H9 (cell line): ENCODE results near the gene SPEN. TPM values are rescaled to one million over a fixed set of nuclear protein-coding genes. Genes with fewer than 3 reads are reported as not detected.
"Not testable (repeated sequence)": the region's sequence is repeated elsewhere in the genome, so short reads cannot be mapped to it uniquely, and the experiment has no call there.

Experiments used
- DNase-seq: peaks from one replicate; pipeline ENCODE4 v3.0.0-alpha.2; 2017
- H2AFZ ChIP-seq: one replicate; pipeline ENCODE4 v1.6.1; 2013; ENCODE audit warnings: mild to moderate bottlenecking, low read length, control low read depth, moderate library complexity
- H2AK5ac ChIP-seq: 2 replicates; pipeline ENCODE4 v1.6.1; 2013; ENCODE audit warnings: low read length, control low read depth, mixed read lengths; ENCODE audit not compliant: insufficient read length
- H2BK120ac ChIP-seq: one replicate; pipeline ENCODE4 v1.6.1; 2013; ENCODE audit warnings: low read depth, mild to moderate bottlenecking, low read length, control low read depth, inconsistent platforms; ENCODE audit not compliant: poor library complexity, severe bottlenecking
- H2BK12ac ChIP-seq: 2 replicates; pipeline ENCODE4 v1.6.1; 2013; ENCODE audit warnings: low read length, control low read depth, mixed read lengths, low read depth; ENCODE audit not compliant: insufficient read length
- H2BK15ac ChIP-seq: 2 replicates; pipeline ENCODE4 v1.6.1; 2013; ENCODE audit warnings: low read depth, low read length, control low read depth
- H2BK20ac ChIP-seq: one replicate; pipeline ENCODE4 v1.6.1; 2013; ENCODE audit warnings: low read depth, mild to moderate bottlenecking, low read length, control low read depth, inconsistent platforms; ENCODE audit not compliant: poor library complexity, severe bottlenecking
- H2BK5ac ChIP-seq: 2 replicates; pipeline ENCODE4 v1.6.1; 2013; ENCODE audit warnings: low read length, control low read depth, mixed read lengths; ENCODE audit not compliant: insufficient read length
- H3K14ac ChIP-seq: 2 replicates; pipeline ENCODE4 v1.6.1; 2013; ENCODE audit warnings: low read length, control low read depth; ENCODE audit not compliant: insufficient read depth
- H3K18ac ChIP-seq: 2 replicates; pipeline ENCODE4 v1.6.1; 2013; ENCODE audit warnings: low read depth, mild to moderate bottlenecking, mixed read lengths, low read length, control low read depth; ENCODE audit not compliant: insufficient read length
- H3K23ac ChIP-seq: 2 replicates; pipeline ENCODE4 v1.6.1; 2013; ENCODE audit warnings: low read length, control low read depth, mixed read lengths, low read depth; ENCODE audit not compliant: insufficient read length
- H3K23me2 ChIP-seq: 2 replicates; pipeline ENCODE4 v1.6.1; 2013; ENCODE audit warnings: low read depth, mild to moderate bottlenecking, mixed read lengths, low read length, control low read depth; ENCODE audit not compliant: insufficient read length, poor library complexity, severe bottlenecking
- H3K27ac ChIP-seq: 2 replicates; pipeline ENCODE4 v1.5.1; 2013; ENCODE audit warnings: low read length, control low read depth, mixed read lengths, low read depth; ENCODE audit not compliant: insufficient read length
- H3K27me3 ChIP-seq: 2 replicates; pipeline ENCODE4 v1.6.1; 2013; ENCODE audit warnings: low read length, control low read depth, inconsistent platforms; ENCODE audit not compliant: insufficient read depth
- H3K4ac ChIP-seq: 2 replicates; pipeline ENCODE4 v1.6.1; 2013; ENCODE audit warnings: low read depth, mild to moderate bottlenecking, control low read depth, inconsistent platforms, low read length, moderate library complexity
- H3K4me1 ChIP-seq: 2 replicates; pipeline ENCODE4 v1.6.1; 2013; ENCODE audit warnings: low read length, control low read depth, inconsistent platforms; ENCODE audit not compliant: insufficient read depth
- H3K4me2 ChIP-seq: 2 replicates; pipeline ENCODE4 v1.6.1; 2013; ENCODE audit warnings: low read length, control low read depth, mixed read lengths; ENCODE audit not compliant: insufficient read length, insufficient read depth
- H3K56ac ChIP-seq: 2 replicates; pipeline ENCODE4 v1.6.1; 2013; ENCODE audit warnings: low read depth, mild to moderate bottlenecking, mixed read lengths, low read length, control low read depth; ENCODE audit not compliant: insufficient read length
- H3K79me1 ChIP-seq: 2 replicates; pipeline ENCODE4 v1.6.1; 2013; ENCODE audit warnings: low read depth, mild to moderate bottlenecking, moderate library complexity, low read length, control low read depth, inconsistent platforms; ENCODE audit not compliant: insufficient read depth, poor library complexity, severe bottlenecking
- H3K79me2 ChIP-seq: 2 replicates; pipeline ENCODE4 v1.6.1; 2013; ENCODE audit warnings: low read length, control low read depth, inconsistent platforms; ENCODE audit not compliant: insufficient read depth
- H3K9ac ChIP-seq: 2 replicates; pipeline ENCODE4 v1.6.1; 2013; ENCODE audit warnings: low read length, control low read depth, mixed read lengths; ENCODE audit not compliant: insufficient read length; ENCODE audit errors: extremely low read depth
- H3K9me3 ChIP-seq: one replicate; pipeline ENCODE4 v1.6.1; 2013; ENCODE audit warnings: low read depth, low read length, inconsistent platforms; ENCODE audit not compliant: control insufficient read depth
- H3T11ph ChIP-seq: one replicate; pipeline ENCODE4 v1.6.1; 2013; ENCODE audit warnings: mild to moderate bottlenecking, low read length, control low read depth, inconsistent platforms
- H4K20me1 ChIP-seq: one replicate; pipeline ENCODE4 v1.6.1; 2013; ENCODE audit not compliant: control insufficient read depth, insufficient read length, insufficient read depth
- H4K5ac ChIP-seq: 2 replicates; pipeline ENCODE4 v1.6.1; 2013; ENCODE audit warnings: low read depth, mild to moderate bottlenecking, mixed read lengths, low read length, control low read depth; ENCODE audit not compliant: insufficient read length
- H4K8ac ChIP-seq: replicated peaks from 2 replicates; pipeline ENCODE4 v1.6.1; 2013; ENCODE audit warnings: low read length, control low read depth, mixed read lengths, low read depth; ENCODE audit not compliant: insufficient read length
- H4K91ac ChIP-seq: 2 replicates; pipeline ENCODE4 v1.6.1; 2013; ENCODE audit warnings: low read depth, mild to moderate bottlenecking, moderate library complexity, mixed read lengths, low read length, control low read depth; ENCODE audit not compliant: insufficient read length
- H3K27ac Mint-ChIP-seq, 3 experiments: 2 replicates in 2 of 3; 3 replicates in 1 of 3; pipeline ENCODE4 v1.8.0; 2020 to 2021; ENCODE audit warnings: mixed read lengths in 3 of 3, mild to moderate bottlenecking in 1 of 3, moderate library complexity in 1 of 3
- H3K27me3 Mint-ChIP-seq: 2 replicates; pipeline ENCODE4 v1.8.0; 2021; ENCODE audit warnings: low read depth, mild to moderate bottlenecking, moderate library complexity, mixed read lengths
- H3K36me3 Mint-ChIP-seq, 3 experiments: 2 replicates in 2 of 3; 3 replicates in 1 of 3; pipeline ENCODE4 v1.8.0; 2020 to 2021; ENCODE audit warnings: low read depth in 3 of 3, mixed read lengths in 3 of 3; ENCODE audit not compliant: insufficient read depth in 1 of 3
- H3K4me1 Mint-ChIP-seq, 2 experiments: 2 replicates each; pipeline ENCODE4 v1.8.0; 2020; ENCODE audit warnings: mixed read lengths in 2 of 2
- H3K4me3 Mint-ChIP-seq, 2 experiments: 2 replicates in 1 of 2; 3 replicates in 1 of 2; pipeline ENCODE4 v1.8.0; 2020 to 2021; ENCODE audit warnings: mild to moderate bottlenecking in 2 of 2, mixed read lengths in 2 of 2, moderate library complexity in 1 of 2
- H3K9me3 Mint-ChIP-seq, 2 experiments: 2 replicates in 1 of 2; 3 replicates in 1 of 2; pipeline ENCODE4 v1.8.0; 2020; ENCODE audit warnings: mild to moderate bottlenecking in 2 of 2, mixed read lengths in 2 of 2, moderate library complexity in 1 of 2
- CTCF ChIP-seq: fragments of 200-600 bp; sonication (generic); conservative IDR thresholded peaks from 3 replicates; pipeline ENCODE4 v1.8.0; 2021; ENCODE audit warnings: antibody characterized with exemption, mild to moderate bottlenecking
- WGBS: extraction: QIAGEN DNeasy Blood & Tissue Kit; methylation state at CpG from one replicate; pipeline ENCODE4 v1.1.7; 2013; ENCODE audit warnings: missing lambda C conversion rate, low lambda C conversion rate, mixed read lengths; ENCODE audit not compliant: insufficient read length; ENCODE audit errors: extremely low coverage; 5-methylcytosine and 5-hydroxymethylcytosine counted together
- total RNA-seq: library from RNA; stranded (reverse); gene quantifications from 2 replicates; pipeline ENCODE4 v1.2.1, GENCODE V29; 2021

Gene SPEN
- total RNA-seq, 1 experiment from 2014 or later, result 59.6 TPM

GRCh38 chr1:15835741-15836510 lies 11.6 kb upstream of the SPEN start:
- H4K8ac ChIP-seq, result no peak overlapping the region
- WGBS, result no CpG with 5 or more reads among the region's 66 CpGs
- H3K4me1 ChIP-seq, result no peaks in the 10 kb centered on the region; the same call in 1 of the 2 replicates
- no peaks in the 10 kb centered on the region for H4K20me1 ChIP-seq
- Mint-ChIP-seq H3K27me3 (no peaks in the 10 kb centered on the region), H3K4me1 (peaks cover 23 to 28% of the 10 kb centered on the region in 2 experiments), H3K27ac (peak overlapping the region; percentile 98 to 99 (median 99)), H3K36me3 (peaks cover 7 to 11% (median 7%) of the 10 kb centered on the region in 3 experiments; a peak in 6 of 7 replicates), H3K4me3 (peak overlapping the region; percentile 78 to 92), H3K9me3 (no peaks in the 10 kb centered on the region)
- peak overlapping the region; percentile 94 for H3K18ac ChIP-seq
- H3K27me3 ChIP-seq, result no peaks in the 10 kb centered on the region
- no peak overlapping the region for H2BK12ac ChIP-seq
- H3K23me2 ChIP-seq, result peaks cover 14% of the 10 kb centered on the region
- H2AK5ac ChIP-seq, result no peak overlapping the region
- H4K91ac ChIP-seq, result peak overlapping the region; percentile 100
- peak; percentile 97 for DNase-seq
- no peaks in the 10 kb centered on the region for H3K9me3 ChIP-seq
- no peak overlapping the region for H2BK15ac ChIP-seq
- peak overlapping the region; percentile 96; the same call in 1 of the 2 replicates for H3K4ac ChIP-seq
- H3K27ac ChIP-seq, result peak overlapping the region; percentile 99
- peak overlapping the region; percentile 94 for H3K9ac ChIP-seq
- H2AFZ ChIP-seq, result no peak overlapping the region
- H2BK20ac ChIP-seq, result no peak overlapping the region
- H2BK5ac ChIP-seq, result peak overlapping the region; percentile 85
- H3K79me1 ChIP-seq, result no peaks in the 10 kb centered on the region
- no peak overlapping the region for H3K23ac ChIP-seq
- H3K14ac ChIP-seq, result peak overlapping the region; percentile 98
- TF ChIP-seq CTCF, result no peak
- H3T11ph ChIP-seq, result no peak overlapping the region
- no peak overlapping the region for H3K56ac ChIP-seq
- H3K4me2 ChIP-seq, result peak overlapping the region; percentile 70
- no peaks in the 10 kb centered on the region for H3K79me2 ChIP-seq
- peak overlapping the region; percentile 73 for H4K5ac ChIP-seq
- peak overlapping the region; percentile 95 for H2BK120ac ChIP-seq

- not testable (repeated sequence) for H4K20me1 ChIP-seq, H3K18ac ChIP-seq, H3K27me3 Mint-ChIP-seq, DNase-seq, H4K91ac ChIP-seq, H3K27ac ChIP-seq, H3K9me3 ChIP-seq, H3K56ac ChIP-seq, H3K27me3 ChIP-seq, H3K14ac ChIP-seq, H2BK120ac ChIP-seq, H4K5ac ChIP-seq, H3K9me3 Mint-ChIP-seq, H2BK20ac ChIP-seq, H3K4me1 ChIP-seq, H2BK15ac ChIP-seq, H2AFZ ChIP-seq, H4K8ac ChIP-seq, H2BK5ac ChIP-seq, H3T11ph ChIP-seq, H3K4ac ChIP-seq, H2AK5ac ChIP-seq, H3K79me1 ChIP-seq, H3K79me2 ChIP-seq, H3K23ac ChIP-seq, H2BK12ac ChIP-seq, H3K9ac ChIP-seq
- Histone ChIP-seq H3K23me2 (peaks cover 14% of the 10 kb centered on the region), H3K4me2 (peak overlapping the region; percentile 70)
- peak overlapping the region; percentile 98 to 99 (median 99); a peak in 6 of 7 replicates for H3K27ac Mint-ChIP-seq
- H3K36me3 Mint-ChIP-seq, result peaks cover 7 to 11% (median 7%) of the 10 kb centered on the region in 3 experiments; a peak in 6 of 7 replicates
- H3K4me1 Mint-ChIP-seq, result peaks cover 20 to 27% of the 10 kb centered on the region in 2 experiments
- H3K4me3 Mint-ChIP-seq, result peak overlapping the region; percentile 78 to 92
- WGBS, result no CpG with 5 or more reads among the region's 14 CpGs
These were observed 11.1 kb upstream of the SPEN start for GRCh38 chr1:15836511-15836771.
